ENCODE data around the gene ITGB1. TPM values are rescaled to one million over a fixed set of nuclear protein-coding genes. Genes with fewer than 3 reads are reported as not detected.

Gene ITGB1
- total and polyA plus RNA-seq, 2 experiments from 2014 or later, result 3,297 to 5,235 TPM

DNA sequence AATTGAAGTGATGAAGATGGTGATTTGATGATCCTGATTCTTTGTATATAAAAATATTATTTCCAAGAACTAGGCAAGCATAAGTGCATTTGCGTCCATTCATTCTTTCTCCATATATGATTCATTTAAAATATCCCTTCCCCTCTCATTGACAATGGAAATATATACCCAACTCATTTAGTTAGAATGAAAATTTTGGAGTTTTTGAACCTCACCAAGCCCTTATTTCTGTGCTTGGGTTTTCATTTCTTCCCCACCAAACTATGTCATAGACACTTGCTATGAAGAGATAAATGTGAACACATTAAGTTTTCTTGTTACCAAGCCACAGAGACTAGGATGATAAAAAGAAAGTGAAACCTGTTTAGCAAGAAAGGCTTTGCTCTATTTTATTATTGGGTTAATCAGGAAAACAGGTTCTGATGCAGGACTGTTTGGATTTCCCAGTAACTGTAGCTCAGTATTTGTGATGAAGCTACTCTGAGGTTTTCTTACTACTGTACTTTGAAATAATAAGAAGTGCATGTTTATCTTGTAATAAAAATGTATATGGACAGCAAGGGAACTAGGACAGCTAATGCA lies 68.3 kb downstream of the ITGB1 start:
- H3K79me2 ChIP-seq (ENCODE audit: insufficient read depth), result no peaks in the 10 kb centered on the region
- no peaks in the 10 kb centered on the region for H3K9me3 ChIP-seq (ENCODE audit: low read depth)
- H3K4me2 ChIP-seq (ENCODE audit: unreplicated experiment), result no peak overlapping the region
- DNase-seq, result no peak
- H3K4me3 ChIP-seq, result no peak overlapping the region
- no peak overlapping the region for H3K27ac ChIP-seq
- no peaks in the 10 kb centered on the region for H4K20me1 ChIP-seq (ENCODE audit: insufficient read depth)
- no peaks in the 10 kb centered on the region for H3K4me1 ChIP-seq (ENCODE audit: insufficient read depth)
- no peaks in the 10 kb centered on the region for H3K9me2 ChIP-seq (ENCODE audit: insufficient read depth)
- no peaks in the 10 kb centered on the region for H3K27me3 ChIP-seq (replicated peaks; ENCODE audit: insufficient read depth)
- no peak overlapping the region for H2AFZ ChIP-seq
- 58 to 62% methylated on average over 1 of the region's 1 CpG for WGBS, 2 experiments (ENCODE audit: low coverage in 1 of 2, low lambda C conversion rate in 2 of 2, missing lambda C conversion rate in 2 of 2)
- peaks cover 7% of the 10 kb centered on the region for H3K36me3 ChIP-seq (ENCODE audit: low read depth)
- H3K9ac ChIP-seq, result no peak overlapping the region
- no peak for TF ChIP-seq EZH2 (IDR thresholded peaks at IDR 0.05; ENCODE audit: insufficient read depth, poor library complexity, severe bottlenecking)
- no peak for TF ChIP-seq EZH2phosphoT487 (IDR thresholded peaks at IDR 0.05; ENCODE audit: insufficient read depth, low read depth)
- in situ Hi-C loops (cut with MboI), result no loop called here
- peaks cover 70% of the 10 kb centered on the region for H3F3A ChIP-seq (ENCODE audit: insufficient read depth)

DNA sequence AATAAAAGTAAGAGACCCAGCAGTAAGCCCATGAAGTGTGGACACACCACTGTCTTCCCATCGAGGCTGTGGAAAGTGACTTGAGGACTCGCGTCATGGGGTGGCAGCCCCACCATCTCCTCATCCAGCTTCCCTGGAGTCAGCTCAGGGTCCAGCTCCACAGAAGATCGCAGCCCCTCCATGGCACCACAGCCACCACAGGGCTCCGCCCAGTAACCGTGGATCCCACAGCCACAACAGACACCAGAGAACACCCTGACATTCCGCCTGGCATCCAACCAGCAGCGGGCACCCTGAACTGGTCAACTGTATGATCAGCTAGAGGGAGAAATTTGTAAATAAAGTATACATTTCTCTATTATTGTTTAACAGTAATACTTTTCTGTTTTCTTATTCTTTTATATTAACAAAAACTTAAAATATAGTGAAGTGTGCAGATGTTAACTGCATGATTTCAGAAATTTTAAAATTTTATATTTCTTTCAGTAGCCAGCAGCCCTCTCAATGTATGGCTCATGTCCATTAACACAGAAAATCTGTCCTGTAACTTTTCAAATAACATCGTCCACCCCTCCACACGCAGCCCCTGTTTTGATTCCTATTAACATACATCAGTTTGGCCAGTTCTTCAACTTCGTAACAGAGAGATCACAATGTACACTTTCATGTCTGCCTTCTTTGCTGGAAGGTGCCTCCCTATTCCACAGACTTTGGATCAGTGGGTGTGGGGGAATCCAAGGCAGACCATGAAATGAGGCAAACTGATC lies 69.7 kb downstream of the ITGB1 start:
- Histone ChIP-seq H3K9ac (no peak overlapping the region), H3K79me2 (ENCODE audit: insufficient read depth) (no peaks in the 10 kb centered on the region), H3K27me3 (replicated peaks; ENCODE audit: insufficient read depth) (no peaks in the 10 kb centered on the region), H4K20me1 (ENCODE audit: insufficient read depth) (no peaks in the 10 kb centered on the region), H3K9me3 (ENCODE audit: low read depth) (no peaks in the 10 kb centered on the region), H3K4me2 (ENCODE audit: unreplicated experiment) (no peak overlapping the region), H3K27ac (no peak overlapping the region), H3K36me3 (ENCODE audit: low read depth) (no peaks in the 10 kb centered on the region), H3K4me3 (no peak overlapping the region), H3K9me2 (ENCODE audit: insufficient read depth) (no peaks in the 10 kb centered on the region), H3K4me1 (ENCODE audit: insufficient read depth) (no peaks in the 10 kb centered on the region), H3F3A (ENCODE audit: insufficient read depth) (peaks cover 61% of the 10 kb centered on the region), H2AFZ (no peak overlapping the region)
- DNase-seq, result no peak
- WGBS, 2 experiments (ENCODE audit: low coverage in 1 of 2, low lambda C conversion rate in 2 of 2, missing lambda C conversion rate in 2 of 2), result 97 to 98% methylated on average over 11 of the region's 11 CpGs
- in situ Hi-C loops (cut with MboI), result no loop called here
- TF ChIP-seq EZH2 (IDR thresholded peaks at IDR 0.05; ENCODE audit: insufficient read depth, poor library complexity, severe bottlenecking) (no peak), EZH2phosphoT487 (IDR thresholded peaks at IDR 0.05; ENCODE audit: insufficient read depth, low read depth) (no peak)

DNA sequence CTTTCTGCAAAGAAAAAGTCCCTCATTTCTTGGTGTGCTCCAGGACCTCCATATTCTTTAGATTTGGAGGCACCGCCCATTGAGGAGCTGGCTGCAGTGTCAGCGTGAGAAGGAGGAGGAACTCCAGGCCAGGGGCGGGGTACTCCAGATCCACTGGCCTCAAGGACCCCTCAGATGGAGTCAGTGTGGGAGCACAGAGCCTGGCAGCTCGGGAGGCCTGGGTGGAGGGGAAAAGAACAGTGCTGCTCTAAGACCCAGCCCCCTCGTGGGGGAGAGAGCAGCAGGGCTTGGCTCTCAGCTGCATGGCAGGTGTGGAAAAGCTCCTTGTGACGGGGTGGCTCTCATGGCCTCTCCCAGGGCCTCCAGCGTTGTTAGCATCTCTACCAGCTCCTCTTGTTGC lies 70.5 kb downstream of the ITGB1 start:
- H3F3A ChIP-seq (ENCODE audit: insufficient read depth), result peaks cover 55% of the 10 kb centered on the region
- in situ Hi-C loops (cut with MboI), result no loop called here
- no peak for TF ChIP-seq EZH2 (IDR thresholded peaks at IDR 0.05; ENCODE audit: insufficient read depth, poor library complexity, severe bottlenecking)
- no peak for TF ChIP-seq EZH2phosphoT487 (IDR thresholded peaks at IDR 0.05; ENCODE audit: insufficient read depth, low read depth)
- no peaks in the 10 kb centered on the region for H3K9me2 ChIP-seq (ENCODE audit: insufficient read depth)
- H2AFZ ChIP-seq, result no peak overlapping the region
- H3K9me3 ChIP-seq (ENCODE audit: low read depth), result no peaks in the 10 kb centered on the region
- no peak overlapping the region for H3K4me3 ChIP-seq
- 52 to 53% methylated on average over 7 of the region's 7 CpGs for WGBS, 2 experiments (ENCODE audit: low coverage in 1 of 2, low lambda C conversion rate in 2 of 2, missing lambda C conversion rate in 2 of 2)
- no peak overlapping the region for H3K4me2 ChIP-seq (ENCODE audit: unreplicated experiment)
- H3K36me3 ChIP-seq (ENCODE audit: low read depth), result no peaks in the 10 kb centered on the region
- H3K9ac ChIP-seq, result no peak overlapping the region
- no peaks in the 10 kb centered on the region for H3K4me1 ChIP-seq (ENCODE audit: insufficient read depth)
- H4K20me1 ChIP-seq (ENCODE audit: insufficient read depth), result no peaks in the 10 kb centered on the region
- no peaks in the 10 kb centered on the region for H3K79me2 ChIP-seq (ENCODE audit: insufficient read depth)
- H3K27me3 ChIP-seq (replicated peaks; ENCODE audit: insufficient read depth), result no peaks in the 10 kb centered on the region
- H3K27ac ChIP-seq, result no peak overlapping the region
- DNase-seq, result no peak

DNA sequence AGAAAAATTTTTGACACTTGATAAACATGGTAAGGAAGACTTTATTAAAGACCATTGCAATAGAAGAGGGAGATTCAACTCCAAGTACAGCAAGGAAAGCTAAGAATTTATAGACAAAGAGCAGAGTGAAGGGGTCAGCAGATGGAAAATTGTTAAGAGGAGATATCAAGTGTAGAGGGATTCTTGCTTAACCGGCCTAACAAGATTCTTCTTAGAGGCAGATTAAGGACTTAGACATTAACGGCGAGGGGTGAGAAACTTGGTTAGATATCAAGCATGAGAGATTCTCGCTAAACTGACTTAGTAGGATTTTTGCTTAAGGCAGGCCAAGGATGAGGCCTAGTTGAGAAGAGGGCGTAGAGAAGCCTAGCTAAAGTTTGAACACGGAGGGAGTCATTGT lies 76.0 kb downstream of the ITGB1 start:
- Histone ChIP-seq H3K27me3 (replicated peaks; ENCODE audit: insufficient read depth) (no peaks in the 10 kb centered on the region), H3K79me2 (ENCODE audit: insufficient read depth) (no peaks in the 10 kb centered on the region), H3K27ac (no peak overlapping the region), H3K36me3 (ENCODE audit: low read depth) (no peaks in the 10 kb centered on the region), H3K9me3 (ENCODE audit: low read depth) (no peaks in the 10 kb centered on the region), H3K9ac (no peak overlapping the region), H3K9me2 (ENCODE audit: insufficient read depth) (no peaks in the 10 kb centered on the region), H3K4me1 (ENCODE audit: insufficient read depth) (no peaks in the 10 kb centered on the region), H3K4me3 (no peak overlapping the region), H2AFZ (no peak overlapping the region), H4K20me1 (ENCODE audit: insufficient read depth) (no peaks in the 10 kb centered on the region), H3K4me2 (ENCODE audit: unreplicated experiment) (no peak overlapping the region), H3F3A (ENCODE audit: insufficient read depth) (peaks cover 16% of the 10 kb centered on the region)
- TF ChIP-seq EZH2phosphoT487 (IDR thresholded peaks at IDR 0.05; ENCODE audit: insufficient read depth, low read depth) (no peak), EZH2 (IDR thresholded peaks at IDR 0.05; ENCODE audit: insufficient read depth, poor library complexity, severe bottlenecking) (no peak)
- DNase-seq, result no peak
- in situ Hi-C loops (cut with MboI), result no loop called here
- 92% methylated on average over 6 of the region's 6 CpGs for WGBS, 2 experiments (ENCODE audit: low coverage in 1 of 2, low lambda C conversion rate in 2 of 2, missing lambda C conversion rate in 2 of 2)
